Panc1 (cell line): ENCODE results near the gene CRADD.

Source experiments
- CTCF ChIP-seq: fragments of 450-650 bp; IDR thresholded peaks from 2 replicates; pipeline ENCODE4 v1.5.1; 2017; ENCODE audit warnings: mild to moderate bottlenecking
- POLR2AphosphoS5 ChIP-seq: IDR thresholded peaks from 2 replicates; pipeline ENCODE4 v1.6.1; 2012; ENCODE audit warnings: mild to moderate bottlenecking, low read depth, low read length, moderate library complexity
- REST ChIP-seq, 2 experiments: IDR thresholded peaks; 2 replicates each; pipeline ENCODE4 v1.6.1; 2011 to 2012; ENCODE audit warnings: low read depth in 2 of 2, control low read depth in 1 of 2, low read length in 1 of 2, mild to moderate bottlenecking in 1 of 2, moderate library complexity in 1 of 2; ENCODE audit not compliant: insufficient read depth in 1 of 2
- SIN3A ChIP-seq: IDR thresholded peaks from 2 replicates; pipeline ENCODE4 v1.6.1; 2012; ENCODE audit warnings: low read depth, mild to moderate bottlenecking, low read length, moderate library complexity, borderline replicate concordance; ENCODE audit not compliant: insufficient read depth
- TCF7L2 ChIP-seq: IDR thresholded peaks from 2 replicates; pipeline ENCODE4 v1.6.1; 2011; ENCODE audit warnings: mild to moderate bottlenecking, low read depth, low read length, inconsistent platforms

- no peak for TF ChIP-seq CTCF
- TF ChIP-seq POLR2AphosphoS5 = no peak
- no peak for TF ChIP-seq REST (IDR thresholded peaks at IDR 0.05; ENCODE audit: insufficient read depth in 1 of 2, low read depth in 2 of 2, low read length in 1 of 2)
- TF ChIP-seq SIN3A = no peak
- no peak for TF ChIP-seq TCF7L2
Observed at GRCh38 chr12:93714382-93714781, 37.2 kb downstream of the CRADD start.
